Measurements from ENCODE around the gene MMEL1. TPM values are rescaled to one million over a fixed set of nuclear protein-coding genes. Genes with fewer than 3 reads are reported as not detected.

Gene MMEL1
- total RNA-seq, 1 donor from 2014 or later = not detected

GRCh38 chr1:2602866-2603520, 29.8 kb downstream of the MMEL1 start:
- Mint-ChIP-seq H3K4me1 (ENCODE audit: unreplicated experiment) (no peaks in the 10 kb centered on the region), H3K4me3 (ENCODE audit: unreplicated experiment) (no peak overlapping the region), H3K36me3 (ENCODE audit: unreplicated experiment) (no peaks in the 10 kb centered on the region), H3K9me3 (ENCODE audit: unreplicated experiment) (peaks cover 3% of the 10 kb centered on the region), H3K27ac (ENCODE audit: unreplicated experiment) (no peak overlapping the region), H3K27me3 (ENCODE audit: unreplicated experiment) (peaks cover 24% of the 10 kb centered on the region)
- no peak for DNase-seq (ENCODE audit: extremely low spot score, unreplicated experiment)
- TF ChIP-seq CTCF (IDR thresholded peaks at IDR 0.05) = no peak

- H3K27ac Mint-ChIP-seq (ENCODE audit: unreplicated experiment) = no peak overlapping the region
- peaks cover 24% of the 10 kb centered on the region for H3K27me3 Mint-ChIP-seq (ENCODE audit: unreplicated experiment)
- TF ChIP-seq CTCF (IDR thresholded peaks at IDR 0.05) = no peak
- no peak overlapping the region for H3K4me3 Mint-ChIP-seq (ENCODE audit: unreplicated experiment)
- H3K9me3 Mint-ChIP-seq (ENCODE audit: unreplicated experiment) = peaks cover 3% of the 10 kb centered on the region
- H3K36me3 Mint-ChIP-seq (ENCODE audit: unreplicated experiment) = no peaks in the 10 kb centered on the region
- no peaks in the 10 kb centered on the region for H3K4me1 Mint-ChIP-seq (ENCODE audit: unreplicated experiment)
- no peak for DNase-seq (ENCODE audit: extremely low spot score, unreplicated experiment)
These were observed 30.4 kb downstream of the MMEL1 start for GRCh38 chr1:2602311-2602835.

- Mint-ChIP-seq H3K9me3 (ENCODE audit: unreplicated experiment) (peaks cover 3% of the 10 kb centered on the region), H3K4me1 (ENCODE audit: unreplicated experiment) (no peaks in the 10 kb centered on the region), H3K4me3 (ENCODE audit: unreplicated experiment) (no peak overlapping the region), H3K36me3 (ENCODE audit: unreplicated experiment) (no peaks in the 10 kb centered on the region), H3K27ac (ENCODE audit: unreplicated experiment) (no peak overlapping the region), H3K27me3 (ENCODE audit: unreplicated experiment) (peaks cover 24% of the 10 kb centered on the region)
- TF ChIP-seq CTCF (IDR thresholded peaks at IDR 0.05) = no peak
- DNase-seq (ENCODE audit: extremely low spot score, unreplicated experiment) = no peak
These were observed 31.0 kb downstream of the MMEL1 start for GRCh38 chr1:2601721-2602303.

GRCh38 chr1:2598329-2598931, 34.4 kb downstream of the MMEL1 start:
- no peak for TF ChIP-seq CTCF (IDR thresholded peaks at IDR 0.05)
- peaks cover 3% of the 10 kb centered on the region for H3K9me3 Mint-ChIP-seq (ENCODE audit: unreplicated experiment)
- no peaks in the 10 kb centered on the region for H3K36me3 Mint-ChIP-seq (ENCODE audit: unreplicated experiment)
- no peak for DNase-seq (ENCODE audit: extremely low spot score, unreplicated experiment)
- H3K4me3 Mint-ChIP-seq (ENCODE audit: unreplicated experiment) = no peak overlapping the region
- peaks cover 24% of the 10 kb centered on the region for H3K27me3 Mint-ChIP-seq (ENCODE audit: unreplicated experiment)
- no peaks in the 10 kb centered on the region for H3K4me1 Mint-ChIP-seq (ENCODE audit: unreplicated experiment)
- H3K27ac Mint-ChIP-seq (ENCODE audit: unreplicated experiment) = no peak overlapping the region

Measured in osteocyte (in vitro differentiated cells).